Prostate gland (tissue), 2 donors: ENCODE measurements around the gene PIM3.

ENCODE experiments used
- POLR2A ChIP-seq: fragments of 450-650 bp; IDR thresholded peaks from one replicate; pipeline ENCODE4 v1.6.1; 2016; ENCODE audit warnings: antibody characterized with exemption, mild to moderate bottlenecking
- POLR2AphosphoS5 ChIP-seq: sonication (generic); formaldehyde crosslinking; IDR thresholded peaks from one replicate; pipeline ENCODE4 v1.6.1; 2017; ENCODE audit warnings: antibody characterized with exemption
- TF ChIP-seq, protein P1 (sequence below), 4 experiments: fragments of 200-600 bp in 2 of 4; fragments of 450-650 bp in 2 of 4; sonication (generic) in 2 of 4; IDR thresholded peaks; 1 replicate in 3 of 4; 2 replicates in 1 of 4; pipeline ENCODE4 v1.5.1; 2016 to 2019; ENCODE audit warnings: antibody characterized with exemption in 4 of 4, mild to moderate bottlenecking in 2 of 4, moderate library complexity in 2 of 4

DNA sequence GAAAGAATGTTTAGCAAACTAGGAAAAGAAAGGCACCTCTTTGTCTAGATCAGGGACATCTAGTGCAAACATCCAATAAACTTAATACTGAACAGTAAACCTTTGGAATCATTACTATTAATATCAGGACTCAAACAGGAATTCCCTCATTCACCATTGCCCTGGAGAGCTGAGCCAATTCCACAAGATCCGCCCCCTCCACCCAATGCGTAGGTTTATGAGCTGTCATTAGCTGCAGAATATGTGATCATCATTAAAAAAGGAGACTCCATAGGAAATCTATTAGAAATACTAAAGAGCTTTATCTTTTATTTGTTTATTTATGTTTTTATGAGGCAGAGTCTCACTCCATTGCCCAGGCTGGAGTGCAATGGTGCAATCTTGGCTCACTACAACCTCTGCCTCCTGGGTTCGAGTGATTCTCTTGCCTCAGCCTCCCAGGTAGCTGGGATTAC lies 46.5 kb downstream of the PIM3 start:
- TF ChIP-seq, protein P1, sequence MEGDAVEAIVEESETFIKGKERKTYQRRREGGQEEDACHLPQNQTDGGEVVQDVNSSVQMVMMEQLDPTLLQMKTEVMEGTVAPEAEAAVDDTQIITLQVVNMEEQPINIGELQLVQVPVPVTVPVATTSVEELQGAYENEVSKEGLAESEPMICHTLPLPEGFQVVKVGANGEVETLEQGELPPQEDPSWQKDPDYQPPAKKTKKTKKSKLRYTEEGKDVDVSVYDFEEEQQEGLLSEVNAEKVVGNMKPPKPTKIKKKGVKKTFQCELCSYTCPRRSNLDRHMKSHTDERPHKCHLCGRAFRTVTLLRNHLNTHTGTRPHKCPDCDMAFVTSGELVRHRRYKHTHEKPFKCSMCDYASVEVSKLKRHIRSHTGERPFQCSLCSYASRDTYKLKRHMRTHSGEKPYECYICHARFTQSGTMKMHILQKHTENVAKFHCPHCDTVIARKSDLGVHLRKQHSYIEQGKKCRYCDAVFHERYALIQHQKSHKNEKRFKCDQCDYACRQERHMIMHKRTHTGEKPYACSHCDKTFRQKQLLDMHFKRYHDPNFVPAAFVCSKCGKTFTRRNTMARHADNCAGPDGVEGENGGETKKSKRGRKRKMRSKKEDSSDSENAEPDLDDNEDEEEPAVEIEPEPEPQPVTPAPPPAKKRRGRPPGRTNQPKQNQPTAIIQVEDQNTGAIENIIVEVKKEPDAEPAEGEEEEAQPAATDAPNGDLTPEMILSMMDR (IDR thresholded peaks at IDR 0.05) = no peak
- no peak for TF ChIP-seq POLR2A
- TF ChIP-seq POLR2AphosphoS5 = peak; percentile 82
